ENCODE measurements around the gene TBC1D4.

Gene TBC1D4

DNA sequence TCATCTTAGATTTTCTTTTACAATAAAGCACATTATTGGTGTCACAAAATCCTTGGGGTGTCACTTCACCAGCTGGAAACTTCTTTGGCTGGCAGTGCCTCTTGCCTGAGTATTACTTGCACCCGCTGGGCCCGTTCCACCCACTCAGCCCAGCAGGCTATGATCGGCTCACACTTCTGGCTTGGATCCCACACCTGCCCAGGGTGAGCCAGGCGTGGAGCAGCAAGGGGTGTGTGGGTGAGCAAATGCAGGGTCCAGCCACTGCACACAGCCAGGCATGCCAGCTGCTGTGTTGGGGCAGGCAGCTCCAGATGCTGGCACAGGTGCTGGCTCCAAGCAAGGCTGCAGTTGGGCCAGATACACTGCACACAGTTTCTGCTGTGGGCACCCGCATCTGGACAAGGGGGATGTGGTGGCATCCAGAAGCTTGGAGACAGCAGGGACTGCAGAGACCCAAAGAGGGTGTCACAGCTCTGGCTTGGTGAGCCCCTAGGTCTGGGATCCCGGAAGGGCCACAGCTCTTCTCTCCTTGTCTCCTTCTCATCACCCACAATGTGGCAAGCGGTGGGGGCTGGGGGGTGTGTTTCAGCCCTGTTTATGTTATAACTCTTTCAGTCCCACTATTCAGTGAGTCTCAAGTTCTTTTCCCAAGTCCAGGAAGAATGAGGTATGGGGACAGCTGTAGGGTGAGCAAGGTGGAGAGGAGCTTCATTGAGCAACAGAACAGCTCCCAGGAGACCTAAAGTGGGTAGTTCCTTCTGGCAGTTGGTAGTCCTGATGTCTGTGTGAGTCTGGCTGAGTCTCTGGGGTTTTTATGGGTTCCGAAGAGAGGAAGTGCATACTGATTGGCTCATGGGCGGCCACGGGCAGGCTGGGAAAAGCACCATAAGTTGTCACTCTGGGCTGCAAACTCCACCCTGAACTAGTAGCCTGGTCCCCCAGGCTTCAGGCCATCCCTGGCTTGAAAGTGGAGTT lies 25.3 kb upstream of the TBC1D4 start:
- H3K4me2 ChIP-seq (ENCODE audit: low read depth, low read length, poor library complexity, severe bottlenecking) = peak overlapping the region; percentile 50
- H3K9ac ChIP-seq (ENCODE audit: low read depth, low read length, poor library complexity, severe bottlenecking) = peak overlapping the region; percentile 60
- no peaks in the 10 kb centered on the region for H4K20me1 ChIP-seq (ENCODE audit: insufficient read depth, low read length, poor library complexity, severe bottlenecking)
- peak overlapping the region; percentile 19 for H3K4me3 ChIP-seq (ENCODE audit: low read length, poor library complexity, severe bottlenecking)
- H2AFZ ChIP-seq (ENCODE audit: low read length) = peak overlapping the region; percentile 34
- no peaks in the 10 kb centered on the region for H3F3A ChIP-seq (ENCODE audit: low read depth)
- no peaks in the 10 kb centered on the region for H3K27me3 ChIP-seq (ENCODE audit: insufficient read depth, low read length, poor library complexity, severe bottlenecking)
- no peaks in the 10 kb centered on the region for H3K79me2 ChIP-seq (ENCODE audit: insufficient read depth, low read length)
- TF ChIP-seq EZH2phosphoT487 (IDR thresholded peaks at IDR 0.05; ENCODE audit: borderline replicate concordance) = no peak
- TF ChIP-seq, protein P1, sequence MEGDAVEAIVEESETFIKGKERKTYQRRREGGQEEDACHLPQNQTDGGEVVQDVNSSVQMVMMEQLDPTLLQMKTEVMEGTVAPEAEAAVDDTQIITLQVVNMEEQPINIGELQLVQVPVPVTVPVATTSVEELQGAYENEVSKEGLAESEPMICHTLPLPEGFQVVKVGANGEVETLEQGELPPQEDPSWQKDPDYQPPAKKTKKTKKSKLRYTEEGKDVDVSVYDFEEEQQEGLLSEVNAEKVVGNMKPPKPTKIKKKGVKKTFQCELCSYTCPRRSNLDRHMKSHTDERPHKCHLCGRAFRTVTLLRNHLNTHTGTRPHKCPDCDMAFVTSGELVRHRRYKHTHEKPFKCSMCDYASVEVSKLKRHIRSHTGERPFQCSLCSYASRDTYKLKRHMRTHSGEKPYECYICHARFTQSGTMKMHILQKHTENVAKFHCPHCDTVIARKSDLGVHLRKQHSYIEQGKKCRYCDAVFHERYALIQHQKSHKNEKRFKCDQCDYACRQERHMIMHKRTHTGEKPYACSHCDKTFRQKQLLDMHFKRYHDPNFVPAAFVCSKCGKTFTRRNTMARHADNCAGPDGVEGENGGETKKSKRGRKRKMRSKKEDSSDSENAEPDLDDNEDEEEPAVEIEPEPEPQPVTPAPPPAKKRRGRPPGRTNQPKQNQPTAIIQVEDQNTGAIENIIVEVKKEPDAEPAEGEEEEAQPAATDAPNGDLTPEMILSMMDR (conservative IDR thresholded peaks at IDR 0.05; ENCODE audit: low read length) = no peak
- H3K4me1 ChIP-seq (ENCODE audit: insufficient read depth, low read length, poor library complexity, severe bottlenecking) = peaks cover 37% of the 10 kb centered on the region
- H3K36me3 ChIP-seq (ENCODE audit: insufficient read depth, low read length) = no peaks in the 10 kb centered on the region
- no peaks in the 10 kb centered on the region for H3K9me3 ChIP-seq (ENCODE audit: insufficient read depth, low read depth, low read length)
- H3K9me2 ChIP-seq (replicated peaks; ENCODE audit: low read depth, low read length) = no peaks in the 10 kb centered on the region

DNA sequence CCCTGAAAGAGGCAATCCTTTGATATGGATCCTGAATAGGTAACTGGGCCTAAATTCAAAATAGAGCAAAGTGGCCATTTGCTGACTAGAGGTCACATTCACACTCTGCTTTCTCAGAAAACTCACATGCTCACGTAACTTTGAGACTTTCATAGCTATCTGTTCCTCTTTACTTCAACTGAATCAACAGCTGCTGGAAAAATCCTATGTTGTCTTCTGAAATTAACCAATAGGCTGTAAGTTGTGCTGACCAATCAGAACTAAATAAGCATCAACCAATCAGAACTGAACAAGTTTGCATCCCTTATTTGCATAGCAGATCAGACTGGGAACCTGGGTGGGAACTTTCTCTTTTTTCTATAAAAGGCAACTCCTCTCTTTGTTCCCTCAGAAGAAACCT lies 24.0 kb upstream of the TBC1D4 start:
- H3K4me1 ChIP-seq (ENCODE audit: insufficient read depth, low read length, poor library complexity, severe bottlenecking) = peaks cover 24% of the 10 kb centered on the region
- no peak overlapping the region for H3K4me3 ChIP-seq (ENCODE audit: low read length, poor library complexity, severe bottlenecking)
- H3K9me2 ChIP-seq (replicated peaks; ENCODE audit: low read depth, low read length) = no peaks in the 10 kb centered on the region
- no peaks in the 10 kb centered on the region for H4K20me1 ChIP-seq (ENCODE audit: insufficient read depth, low read length, poor library complexity, severe bottlenecking)
- no peak overlapping the region for H3K9ac ChIP-seq (ENCODE audit: low read depth, low read length, poor library complexity, severe bottlenecking)
- H3K27me3 ChIP-seq (ENCODE audit: insufficient read depth, low read length, poor library complexity, severe bottlenecking) = no peaks in the 10 kb centered on the region
- H3K4me2 ChIP-seq (ENCODE audit: low read depth, low read length, poor library complexity, severe bottlenecking) = no peak overlapping the region
- no peaks in the 10 kb centered on the region for H3K36me3 ChIP-seq (ENCODE audit: insufficient read depth, low read length)
- peak overlapping the region; percentile 2; the same call in 1 of the 2 replicates for H2AFZ ChIP-seq (ENCODE audit: low read length)
- no peaks in the 10 kb centered on the region for H3K9me3 ChIP-seq (ENCODE audit: insufficient read depth, low read depth, low read length)
- no peaks in the 10 kb centered on the region for H3K79me2 ChIP-seq (ENCODE audit: insufficient read depth, low read length)
- H3F3A ChIP-seq (ENCODE audit: low read depth) = no peaks in the 10 kb centered on the region
- no peak for TF ChIP-seq EZH2phosphoT487 (IDR thresholded peaks at IDR 0.05; ENCODE audit: borderline replicate concordance)
- TF ChIP-seq, protein P1 (conservative IDR thresholded peaks at IDR 0.05; ENCODE audit: low read length) = no peak

DNA sequence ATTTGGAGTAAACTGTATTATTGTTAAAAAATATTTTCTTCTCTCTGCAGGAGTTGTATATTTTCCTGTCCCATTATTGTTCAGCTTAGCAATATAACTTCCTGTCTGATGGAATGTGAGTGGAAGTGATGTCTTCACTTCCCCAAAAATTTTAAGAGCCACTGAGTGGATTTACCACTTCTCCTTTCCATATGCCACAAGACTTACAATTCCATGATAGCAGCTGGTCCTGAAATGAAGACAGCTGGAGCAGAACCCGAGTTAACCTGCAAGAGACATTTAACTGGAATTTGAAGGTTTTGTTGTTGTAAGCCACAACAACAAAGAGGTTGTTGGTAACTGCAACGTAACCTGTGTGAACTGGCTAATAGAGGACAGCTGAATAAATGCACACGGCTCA lies 23.4 kb upstream of the TBC1D4 start:
- Histone ChIP-seq H2AFZ (ENCODE audit: low read length) (no peak overlapping the region), H3K9me2 (replicated peaks; ENCODE audit: low read depth, low read length) (no peaks in the 10 kb centered on the region), H3K27me3 (ENCODE audit: insufficient read depth, low read length, poor library complexity, severe bottlenecking) (no peaks in the 10 kb centered on the region), H4K20me1 (ENCODE audit: insufficient read depth, low read length, poor library complexity, severe bottlenecking) (no peaks in the 10 kb centered on the region), H3K9ac (ENCODE audit: low read depth, low read length, poor library complexity, severe bottlenecking) (no peak overlapping the region), H3K4me1 (ENCODE audit: insufficient read depth, low read length, poor library complexity, severe bottlenecking) (peaks cover 19% of the 10 kb centered on the region), H3K36me3 (ENCODE audit: insufficient read depth, low read length) (no peaks in the 10 kb centered on the region), H3K79me2 (ENCODE audit: insufficient read depth, low read length) (no peaks in the 10 kb centered on the region), H3K9me3 (ENCODE audit: insufficient read depth, low read depth, low read length) (no peaks in the 10 kb centered on the region), H3K4me3 (ENCODE audit: low read length, poor library complexity, severe bottlenecking) (no peak overlapping the region), H3F3A (ENCODE audit: low read depth) (no peaks in the 10 kb centered on the region), H3K4me2 (ENCODE audit: low read depth, low read length, poor library complexity, severe bottlenecking) (no peak overlapping the region)
- TF ChIP-seq EZH2phosphoT487 (IDR thresholded peaks at IDR 0.05; ENCODE audit: borderline replicate concordance) = no peak
- TF ChIP-seq, protein P1 (conservative IDR thresholded peaks at IDR 0.05; ENCODE audit: low read length) = no peak
